Naive thymus-derived CD8-positive, alpha-beta T cell (primary cell): ENCODE results near the gene RNF144B. TPM values are rescaled to one million over a fixed set of nuclear protein-coding genes. Genes with fewer than 3 reads are reported as not detected.

Experiments used
- ATAC-seq, 2 donors: fragments of 150-1000 bp; cut with Tn5 transposase in 1 of 2; sonication (Bioruptor Pico), chemical (Tn5 transposase) in 1 of 2; 1 replicate in 1 of 2; 2 replicates in 1 of 2; pipeline ENCODE4 v1.10.0; 2021; ENCODE audit warnings: mild to moderate bottlenecking in 2 of 2, moderate library complexity in 2 of 2
- POLR2A ChIA-PET: fragments of 350-600 bp; sonication (Branson Sonifier 250); formaldehyde crosslinking; loops from one replicate; lab custom pipeline; 2021; ENCODE audit warnings: antibody characterized with exemption; lab: Charles Lee
- DNase-seq, 10 donors: peaks; one replicate each; pipeline versions ENCODE4 v3.0.0 to v3.0.0-alpha.2; 2020 to 2022
- H3K27ac Mint-ChIP-seq, 10 donors: one replicate each; pipeline ENCODE4 v1.8.0; 2020 to 2022; ENCODE audit warnings: mild to moderate bottlenecking in 10 of 10, mixed read lengths in 10 of 10, moderate library complexity in 4 of 10, inconsistent platforms in 1 of 10
- H3K27me3 Mint-ChIP-seq, 5 donors: one replicate each; pipeline ENCODE4 v1.8.0; 2021 to 2022; ENCODE audit warnings: mixed read lengths in 5 of 5
- H3K36me3 Mint-ChIP-seq, 3 donors: one replicate each; pipeline ENCODE4 v1.8.0; 2020 to 2022; ENCODE audit warnings: mixed read lengths in 3 of 3, mild to moderate bottlenecking in 2 of 3, inconsistent platforms in 1 of 3
- H3K4me1 Mint-ChIP-seq, 4 donors: one replicate each; pipeline ENCODE4 v1.8.0; 2021 to 2022; ENCODE audit warnings: mixed read lengths in 4 of 4
- H3K4me3 Mint-ChIP-seq, 10 donors: one replicate each; pipeline ENCODE4 v1.8.0; 2020 to 2022; ENCODE audit warnings: mild to moderate bottlenecking in 10 of 10, mixed read lengths in 10 of 10, moderate library complexity in 6 of 10, inconsistent platforms in 1 of 10
- H3K9me3 Mint-ChIP-seq, 9 donors: one replicate each; pipeline ENCODE4 v1.8.0; 2020 to 2022; ENCODE audit warnings: mixed read lengths in 9 of 9, mild to moderate bottlenecking in 3 of 9, inconsistent platforms in 1 of 9, moderate library complexity in 1 of 9
- polyA plus RNA-seq, 3 donors: library from polyadenylated mRNA; unstranded; fragments of 300-500 nt; fragmentation: Illumina TruSeq; gene quantifications; one replicate each; pipeline ENCODE4 v1.2.3, GENCODE V29; 2021
- total RNA-seq, 8 experiments: library from RNA in 2 of 8; stranded (reverse) in 2 of 8; gene quantifications; one replicate each; pipeline ENCODE4 v1.2.3 and lab custom pipeline; 2021 to 2026

The RNF144B gene
- total and polyA plus RNA-seq, 5 experiments from 2014 or later, result 2.1 to 6.4 (median 3.6) TPM

DNA sequence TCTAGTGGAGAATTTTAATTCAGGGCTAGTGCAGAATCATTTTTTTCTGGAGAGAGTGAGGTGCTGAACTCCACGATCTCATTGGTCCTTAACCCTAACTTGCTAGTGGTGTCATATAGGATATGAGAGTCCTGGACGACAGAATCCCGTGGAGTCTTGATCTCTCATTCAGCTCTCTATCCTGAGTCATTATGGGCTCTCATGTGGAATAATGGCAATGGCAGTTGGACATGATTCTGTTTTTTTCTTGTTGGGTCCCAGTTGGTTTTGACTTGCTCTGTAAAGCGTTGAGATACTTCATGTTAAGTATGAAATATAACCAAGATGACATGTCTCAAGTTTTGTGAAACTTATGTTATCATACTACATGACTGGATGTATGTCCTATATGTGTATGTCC, 6.3 kb upstream of the RNF144B start:
- Mint-ChIP-seq H3K9me3 (no peaks in the 10 kb centered on the region), H3K4me1 (no peaks in the 10 kb centered on the region), H3K4me3 (no peak overlapping the region), H3K36me3 (no peaks in the 10 kb centered on the region), H3K27ac (no peak overlapping the region), H3K27me3 (peaks cover 0 to 5% (median 2%) of the 10 kb centered on the region in 5 donors)
- ATAC-seq, result no peak
- no peak for DNase-seq
- POLR2A ChIA-PET, result interaction anchor here (0.7 kb wide), 1 partner anchor 53 kb away, joined by 5 read pairs; no protein-coding TSS in a partner anchor

DNA sequence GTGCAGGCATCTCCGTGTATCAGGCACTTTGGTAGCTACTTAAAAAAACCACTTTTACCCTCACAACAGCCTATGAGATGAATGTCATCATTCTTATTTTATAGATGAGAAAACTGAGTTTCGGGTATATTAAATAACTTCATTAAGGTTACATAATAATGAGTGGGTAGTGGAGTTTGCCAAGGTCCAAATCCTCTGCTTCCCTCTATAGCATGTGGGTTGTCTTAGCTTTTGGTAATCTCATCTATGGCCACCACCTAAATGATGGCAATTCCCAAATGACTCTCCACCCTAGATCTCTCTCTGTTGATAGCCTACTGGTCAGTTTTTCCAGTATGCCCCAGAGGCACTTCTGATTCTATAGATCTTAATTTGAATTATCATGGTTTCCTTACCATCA, 3.7 kb upstream of the RNF144B start:
- Mint-ChIP-seq H3K9me3 (no peaks in the 10 kb centered on the region), H3K4me1 (peaks cover 14 to 19% (median 14%) of the 10 kb centered on the region in 4 donors), H3K27me3 (peaks cover 0 to 5% (median 2%) of the 10 kb centered on the region in 5 donors), H3K4me3 (no peak overlapping the region), H3K36me3 (no peaks in the 10 kb centered on the region), H3K27ac (no peak overlapping the region)
- no peak for ATAC-seq
- POLR2A ChIA-PET, result no interaction called here
- DNase-seq, result no peak

DNA sequence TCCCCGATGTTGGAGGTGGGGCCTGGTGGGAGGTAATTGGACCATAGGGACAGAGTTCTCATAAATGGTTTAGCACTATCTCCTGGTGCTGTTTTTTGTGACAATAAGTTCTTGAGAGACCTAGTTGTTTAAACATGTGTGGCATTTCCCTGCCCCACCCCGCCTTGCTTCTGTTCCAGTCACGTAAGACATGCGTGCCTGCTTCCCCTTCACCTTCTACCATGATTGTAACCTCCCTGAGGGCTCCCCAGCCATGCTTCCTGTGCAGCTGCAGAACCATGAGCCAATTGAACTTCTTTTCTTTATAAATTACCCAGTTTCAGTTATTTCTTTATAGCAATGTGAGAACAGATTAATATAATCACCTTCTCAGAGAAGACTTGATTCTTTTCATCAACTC, 2.5 kb upstream of the RNF144B start:
- no peak for ATAC-seq
- H3K4me1 Mint-ChIP-seq, result peaks cover 14 to 27% (median 25%) of the 10 kb centered on the region in 4 donors

DNA sequence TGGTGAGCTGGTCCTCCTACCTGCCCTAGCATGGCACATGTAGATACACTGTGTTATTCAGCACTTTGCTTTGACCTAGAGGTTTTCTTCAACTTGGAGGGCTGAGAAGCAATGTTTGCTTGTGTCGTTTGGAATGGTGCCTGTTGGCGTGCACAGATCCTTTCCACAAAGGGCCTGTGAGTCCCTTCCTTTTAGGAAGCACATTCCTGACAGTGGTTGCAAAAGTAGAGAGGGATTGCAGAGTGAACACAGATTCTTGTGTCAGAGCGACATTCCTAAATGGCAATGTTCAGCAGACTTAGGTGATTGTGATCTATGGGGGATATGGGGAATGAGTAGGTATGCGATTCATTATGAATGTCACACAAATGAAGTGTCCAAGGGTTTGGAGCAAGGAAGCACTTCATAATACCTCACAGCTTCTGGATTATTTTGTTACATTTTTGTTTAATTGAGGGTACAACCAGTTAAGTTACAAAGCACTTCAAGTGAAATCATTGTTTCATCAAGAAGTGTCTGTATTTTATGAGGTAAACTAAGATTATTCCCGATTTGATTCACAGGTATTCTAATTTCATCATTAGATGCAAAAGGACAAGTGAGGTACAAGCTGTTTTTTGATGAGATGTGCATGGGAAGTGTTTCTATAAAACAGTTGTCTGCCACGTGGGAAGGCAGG, 713 bp upstream of the RNF144B start:
- no peak for ATAC-seq
- Mint-ChIP-seq H3K36me3 (no peaks in the 10 kb centered on the region), H3K4me3 (peak overlapping the region; percentile 92 to 100 (median 96)), H3K27ac (peak overlapping the region; percentile 86 to 98 (median 93)), H3K4me1 (peaks cover 14 to 42% (median 38%) of the 10 kb centered on the region in 4 donors), H3K27me3 (no peaks in the 10 kb centered on the region), H3K9me3 (no peaks in the 10 kb centered on the region)
- POLR2A ChIA-PET, result interaction anchor here (0.8 to 2.6 kb wide), 3 partner anchors 85 to 231 kb away, joined by 3 to 8 read pairs (median 5); partner anchors contain the start of genes DEK, KDM1B and TPMT
- DNase-seq, result no peak

More for the DNA sequence above, 2.5 kb upstream of the RNF144B start:
- Mint-ChIP-seq H3K36me3 (no peaks in the 10 kb centered on the region), H3K27me3 (peaks cover 0 to 2% (median 1%) of the 10 kb centered on the region in 5 donors), H3K27ac (no peak overlapping the region), H3K4me3 (no peak overlapping the region), H3K9me3 (no peaks in the 10 kb centered on the region)
- POLR2A ChIA-PET, result no interaction called here
- DNase-seq, result no peak

DNA sequence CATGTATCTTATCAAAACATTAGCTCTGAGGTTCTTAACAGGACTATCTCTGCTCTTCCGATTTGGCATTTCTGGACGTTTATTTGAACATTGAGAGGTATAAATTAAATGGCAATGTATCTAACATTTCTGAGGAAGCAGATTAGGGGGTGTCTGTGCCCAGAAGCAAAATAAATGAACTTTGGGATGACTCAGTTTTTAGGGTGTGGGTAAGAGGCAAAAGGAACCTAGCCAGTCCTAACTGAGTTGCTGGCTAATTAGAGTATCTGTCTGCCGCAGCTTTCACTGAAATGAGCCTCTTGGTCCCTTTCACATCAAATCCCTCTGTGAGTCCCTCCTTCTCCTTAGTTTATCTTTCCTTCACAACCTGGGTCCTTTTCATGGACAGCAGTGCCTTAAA, 1.1 kb downstream of the RNF144B start:
- Mint-ChIP-seq H3K9me3 (no peaks in the 10 kb centered on the region), H3K27me3 (no peaks in the 10 kb centered on the region), H3K27ac (peak overlapping the region in 9 of 10 donors; percentile 65 to 98 (median 92)), H3K4me1 (peaks cover 14 to 48% (median 41%) of the 10 kb centered on the region in 4 donors), H3K4me3 (peak overlapping the region; percentile 92 to 100 (median 96)), H3K36me3 (no peaks in the 10 kb centered on the region)
- POLR2A ChIA-PET, result no interaction called here
- no peak for DNase-seq
- ATAC-seq, result no peak

DNA sequence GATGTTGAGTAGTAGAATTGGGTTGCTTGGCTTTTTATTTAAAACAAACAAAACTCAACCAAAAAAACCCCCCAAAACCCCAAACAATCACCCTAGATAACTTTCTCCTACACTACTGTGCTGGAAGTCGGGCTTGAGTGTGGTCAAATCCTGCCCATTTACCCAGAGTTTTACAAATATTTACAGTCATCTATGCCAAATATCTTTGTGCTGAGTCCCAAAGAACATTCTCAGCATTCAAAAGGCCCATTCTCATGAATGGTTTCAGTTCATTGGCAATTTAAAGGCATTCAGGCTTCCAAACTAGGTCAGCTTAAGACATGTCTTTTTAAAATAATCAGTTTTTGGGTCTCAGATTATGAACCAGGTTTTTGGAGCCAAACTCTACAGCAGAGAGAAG, 1.8 kb downstream of the RNF144B start:
- POLR2A ChIA-PET, result interaction anchor here (0.7 kb wide), 1 partner anchor 9 kb away, joined by 3 read pairs; no protein-coding TSS in a partner anchor
- H3K27ac Mint-ChIP-seq, result peak overlapping the region in 4 of 10 donors; percentile 11 to 96 (median 72)

DNA sequence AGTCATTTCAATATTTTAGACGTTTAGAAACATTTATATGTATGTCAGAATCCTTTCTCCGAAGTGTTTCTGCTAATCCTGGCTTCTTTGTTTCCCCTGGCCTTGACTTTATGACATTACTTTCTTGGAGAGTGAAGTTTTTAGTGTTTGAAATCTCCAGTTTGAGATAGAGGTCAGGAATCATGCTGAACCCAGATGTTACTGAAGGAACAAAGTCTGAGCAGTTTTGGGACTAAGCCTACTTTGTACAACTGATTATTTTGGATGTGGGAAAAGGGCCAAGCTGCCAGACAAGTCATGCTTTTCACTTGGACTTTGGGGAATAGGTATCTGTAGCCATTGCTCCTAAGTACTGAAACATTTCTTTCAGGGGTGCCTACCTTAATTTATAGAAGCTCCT, 2.3 kb downstream of the RNF144B start:
- Mint-ChIP-seq H3K9me3 (no peaks in the 10 kb centered on the region), H3K4me3 (peak overlapping the region in 7 of 10 donors; percentile 9 to 100 (median 92)), H3K4me1 (peaks cover 14 to 55% (median 43%) of the 10 kb centered on the region in 4 donors), H3K27ac (peak overlapping the region in 3 of 10 donors; percentile 22 to 67 (median 31)), H3K36me3 (no peaks in the 10 kb centered on the region), H3K27me3 (no peaks in the 10 kb centered on the region)
- POLR2A ChIA-PET, result interaction anchor here (0.7 kb wide), 1 partner anchor 10 kb away, joined by 3 read pairs; no protein-coding TSS in a partner anchor
- ATAC-seq, result no peak
- no peak for DNase-seq

More for the DNA sequence above, 1.8 kb downstream of the RNF144B start:
- Mint-ChIP-seq H3K9me3 (no peaks in the 10 kb centered on the region), H3K27me3 (no peaks in the 10 kb centered on the region), H3K4me1 (peaks cover 14 to 55% (median 43%) of the 10 kb centered on the region in 4 donors), H3K36me3 (no peaks in the 10 kb centered on the region), H3K4me3 (peak overlapping the region in 9 of 10 donors; percentile 54 to 100 (median 96))
- DNase-seq (no peak), ATAC-seq (no peak)

DNA sequence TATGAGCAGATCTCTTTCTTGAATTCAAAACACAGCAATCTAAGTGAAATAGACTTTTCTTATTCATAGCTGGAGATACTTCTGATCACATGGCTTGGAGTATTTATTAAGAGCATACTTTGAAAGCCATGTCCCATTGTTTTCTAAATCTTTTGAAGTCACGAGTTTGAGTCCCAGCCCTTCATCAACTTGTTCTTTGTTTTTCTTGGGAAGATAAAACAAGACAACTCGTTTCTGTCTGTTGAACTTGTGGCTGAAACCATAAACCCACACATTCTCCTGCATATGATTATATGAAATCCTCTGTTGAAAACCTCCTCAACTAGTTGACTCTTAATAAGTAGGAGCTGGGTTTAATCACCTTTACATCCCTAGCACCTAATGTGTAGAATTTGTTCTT, 3.3 kb downstream of the RNF144B start:
- Mint-ChIP-seq H3K4me1 (peaks cover 21 to 59% (median 50%) of the 10 kb centered on the region in 4 donors), H3K9me3 (no peaks in the 10 kb centered on the region), H3K36me3 (peaks cover 0 to 2% (median 1%) of the 10 kb centered on the region in 3 donors), H3K27me3 (no peaks in the 10 kb centered on the region), H3K4me3 (peak overlapping the region in 1 of 10 donors; percentile 34), H3K27ac (peak overlapping the region in 2 of 10 donors; percentile 11 to 76)
- DNase-seq (no peak), ATAC-seq (no peak)
- POLR2A ChIA-PET, result no interaction called here

DNA sequence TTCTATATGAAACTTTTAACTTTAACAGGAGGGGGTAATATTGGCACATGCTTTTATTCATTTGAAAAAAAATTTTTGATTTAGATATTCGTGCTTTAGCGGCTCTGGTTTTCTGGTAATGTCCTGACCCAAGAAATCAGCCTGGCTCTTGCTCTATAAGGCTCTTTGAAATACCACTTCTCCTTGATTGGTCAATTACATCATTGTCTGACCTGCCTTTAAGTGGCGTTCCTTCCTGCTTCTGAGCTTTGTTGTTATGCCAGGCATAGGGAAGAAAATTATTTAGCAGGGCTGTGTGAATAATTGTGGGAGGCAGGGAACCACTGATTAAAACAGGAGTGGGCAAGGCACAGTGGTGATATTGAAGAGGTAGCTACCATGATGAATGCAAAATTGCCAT, 3.9 kb downstream of the RNF144B start:
- H3K4me1 Mint-ChIP-seq, result peaks cover 22 to 61% (median 52%) of the 10 kb centered on the region in 4 donors
- peak overlapping the region in 1 of 10 donors; percentile 76 for H3K27ac Mint-ChIP-seq
- H3K4me3 Mint-ChIP-seq, result no peak overlapping the region
- no peaks in the 10 kb centered on the region for H3K9me3 Mint-ChIP-seq
- H3K36me3 Mint-ChIP-seq, result peaks cover 0 to 3% (median 2%) of the 10 kb centered on the region in 3 donors
- DNase-seq (no peak), ATAC-seq (no peak)
- POLR2A ChIA-PET, result no interaction called here
- H3K27me3 Mint-ChIP-seq, result no peaks in the 10 kb centered on the region

DNA sequence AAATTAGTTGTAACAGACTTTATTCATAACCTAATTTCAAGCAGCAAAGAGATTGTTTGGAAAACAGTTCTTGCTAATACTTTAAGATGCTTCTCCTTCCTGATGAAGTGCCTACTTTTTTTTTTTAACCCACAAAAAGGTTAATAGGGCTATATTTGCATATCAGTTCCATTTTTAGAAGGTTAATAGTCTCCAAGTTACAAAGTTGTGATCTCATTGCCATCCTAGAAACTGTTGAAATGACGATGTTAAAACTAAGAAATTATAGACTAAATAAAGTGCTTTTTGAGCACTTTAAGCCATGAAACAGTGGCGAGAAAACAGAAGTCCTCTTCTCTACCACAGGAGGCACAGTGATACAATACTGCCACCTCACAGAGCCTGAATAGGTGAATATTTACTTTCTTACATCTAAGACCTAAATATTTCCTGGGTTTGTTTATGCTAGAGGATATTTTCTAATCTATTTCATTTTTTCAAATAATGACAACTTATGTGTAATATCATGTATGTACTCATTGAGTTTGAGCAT, 5.3 kb downstream of the RNF144B start:
- ATAC-seq (no peak), DNase-seq (no peak)
- Mint-ChIP-seq H3K27ac (no peak overlapping the region), H3K27me3 (no peaks in the 10 kb centered on the region), H3K36me3 (peaks cover 0 to 3% (median 2%) of the 10 kb centered on the region in 3 donors), H3K9me3 (no peaks in the 10 kb centered on the region), H3K4me3 (no peak overlapping the region), H3K4me1 (peaks cover 10 to 51% (median 43%) of the 10 kb centered on the region in 4 donors)
- POLR2A ChIA-PET, result no interaction called here

DNA sequence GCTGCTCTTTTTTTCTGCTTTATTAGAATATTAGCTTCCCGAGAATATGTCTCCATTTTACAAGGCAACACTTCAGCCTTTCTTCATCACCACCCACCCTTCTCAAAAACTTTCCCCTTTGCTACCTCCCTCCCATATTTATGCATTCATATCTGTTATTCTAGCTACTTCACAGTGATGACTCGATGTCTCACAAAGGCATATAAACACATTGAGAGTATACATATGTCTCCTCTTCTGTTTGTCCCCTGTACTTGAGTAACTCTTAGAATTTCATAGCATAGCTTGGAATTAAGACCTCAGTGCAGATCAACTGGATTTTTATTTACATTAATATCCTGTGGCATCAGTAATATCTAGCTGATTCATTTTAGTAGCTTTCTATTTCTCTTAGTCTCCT, 6.5 kb downstream of the RNF144B start:
- peaks cover 0 to 4% (median 2%) of the 10 kb centered on the region in 3 donors for H3K36me3 Mint-ChIP-seq
- POLR2A ChIA-PET, result no interaction called here
- H3K4me3 Mint-ChIP-seq, result no peak overlapping the region
- H3K4me1 Mint-ChIP-seq, result peaks cover 10 to 49% (median 37%) of the 10 kb centered on the region in 4 donors
- DNase-seq, result no peak
- no peak for ATAC-seq
- H3K9me3 Mint-ChIP-seq, result no peaks in the 10 kb centered on the region
- H3K27ac Mint-ChIP-seq, result peak overlapping the region in 2 of 10 donors; percentile 2 to 15
- no peaks in the 10 kb centered on the region for H3K27me3 Mint-ChIP-seq

DNA sequence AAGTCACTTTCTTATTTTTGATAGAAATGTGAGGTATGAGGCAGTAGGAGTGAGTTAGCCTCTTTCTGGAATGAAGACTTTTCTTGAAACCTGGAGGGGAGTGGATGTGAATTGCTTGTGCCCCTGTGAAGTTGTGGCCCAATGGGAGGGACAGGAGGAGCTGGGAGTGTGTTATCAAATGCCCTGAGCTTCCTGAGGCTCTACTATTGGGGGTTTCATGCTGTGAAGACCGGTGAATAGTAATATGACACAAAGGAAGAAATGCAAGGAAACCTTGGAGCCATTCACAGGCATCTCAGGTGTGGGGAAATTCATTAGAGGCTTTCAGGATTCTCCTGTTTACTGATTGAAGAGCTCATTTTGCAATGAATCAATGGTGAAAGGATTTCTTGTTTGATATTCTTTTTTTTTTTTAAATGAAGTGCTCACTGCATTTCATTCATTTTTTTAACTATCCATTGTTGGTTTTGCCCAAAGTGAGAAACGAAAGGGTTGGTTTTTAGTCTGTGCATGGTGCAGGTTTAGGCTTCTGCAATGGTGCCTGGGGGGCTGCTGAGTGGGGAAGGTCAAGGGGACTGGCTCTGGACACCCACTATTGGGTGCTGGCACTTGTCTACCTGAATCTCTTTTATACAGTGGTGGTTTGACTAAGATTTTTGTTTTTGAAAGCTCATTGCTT, 8.2 kb downstream of the RNF144B start:
- ATAC-seq, result no peak
- H3K4me1 Mint-ChIP-seq, result peaks cover 13 to 43% (median 29%) of the 10 kb centered on the region in 4 donors
- DNase-seq, result no peak
- H3K27me3 Mint-ChIP-seq, result no peaks in the 10 kb centered on the region
- H3K4me3 Mint-ChIP-seq, result no peak overlapping the region
- H3K27ac Mint-ChIP-seq, result peak overlapping the region in 2 of 10 donors; percentile 3 to 46
- H3K36me3 Mint-ChIP-seq, result peaks cover 0 to 18% (median 5%) of the 10 kb centered on the region in 3 donors
- H3K9me3 Mint-ChIP-seq, result no peaks in the 10 kb centered on the region
- POLR2A ChIA-PET, result no interaction called here
